B cell (primary cell): ENCODE data around the gene STRADB. TPM values are rescaled to one million over a fixed set of nuclear protein-coding genes. Genes with fewer than 3 reads are reported as not detected.

Experiments
- ATAC-seq: fragments of 200-7000 bp; cut with Tn5 transposase; one replicate; pipeline ENCODE4 v1.10.0; 2021; ENCODE audit warnings: low read depth, mild to moderate bottlenecking, moderate number of reproducible peaks, moderate library complexity
- CTCF ChIA-PET: fragments of 350-600 bp; sonication (Branson Sonifier 250); formaldehyde crosslinking; loops from one replicate; lab custom pipeline; 2021; ENCODE audit warnings: antibody characterized with exemption, inconsistent platforms; lab: Charles Lee
- POLR2A ChIA-PET: fragments of 350-600 bp; sonication (Branson Sonifier 250); formaldehyde crosslinking; loops from one replicate; lab custom pipeline; 2021; ENCODE audit warnings: antibody characterized with exemption; lab: Charles Lee
- DNase-seq: peaks from one replicate; pipeline ENCODE4 v3.0.0; 2013
- H2AFZ ChIP-seq: 2 replicates; pipeline ENCODE4 v1.6.1; 2012; ENCODE audit warnings: mild to moderate bottlenecking, low read depth, low read length; ENCODE audit not compliant: insufficient read depth, poor library complexity, severe bottlenecking
- H3K27ac ChIP-seq, 2 donors: 1 replicate in 1 of 2; 2 replicates in 1 of 2; pipeline ENCODE4 v1.5.1; 2012 to 2013; ENCODE audit warnings: low read length in 2 of 2, mild to moderate bottlenecking in 2 of 2, moderate library complexity in 1 of 2
- H3K27me3 ChIP-seq, 4 experiments: fragments of 200-600 bp in 1 of 4; sonication (generic) in 1 of 4; replicated peaks in 1 of 4; 1 replicate in 2 of 4; 2 replicates in 2 of 4; pipeline versions ENCODE4 v1.6.1 to v1.7.0; 2013 to 2016; ENCODE audit warnings: low read length in 3 of 4, mild to moderate bottlenecking in 2 of 4, mixed read lengths in 1 of 4, moderate library complexity in 1 of 4; ENCODE audit not compliant: insufficient read depth in 4 of 4, control insufficient read depth in 3 of 4; ENCODE audit errors: control extremely low read depth in 1 of 4
- H3K36me3 ChIP-seq, 2 experiments: replicated peaks in 1 of 2; 1 replicate in 1 of 2; 2 replicates in 1 of 2; pipeline versions ENCODE4 v1.6.1 to v1.7.1; 2013; ENCODE audit warnings: low read length in 1 of 2; ENCODE audit not compliant: insufficient read depth in 2 of 2, control insufficient read depth in 1 of 2; ENCODE audit errors: control extremely low read depth in 1 of 2, extremely low read depth in 1 of 2
- H3K4me1 ChIP-seq, 2 donors: fragments of 200-600 bp in 1 of 2; sonication (generic) in 1 of 2; 1 replicate in 1 of 2; 2 replicates in 1 of 2; pipeline versions ENCODE4 v1.5.1 to v1.6.1; 2013 to 2017; ENCODE audit warnings: low read length in 2 of 2; ENCODE audit not compliant: control insufficient read depth in 2 of 2, insufficient read depth in 2 of 2
- H3K4me2 ChIP-seq: replicated peaks from 2 replicates; pipeline ENCODE3; 2012; ENCODE audit warnings: mild to moderate bottlenecking, low read depth, low read length; ENCODE audit not compliant: poor library complexity, severe bottlenecking
- H3K4me3 ChIP-seq, 5 experiments: fragments of 200-600 bp in 1 of 5; sonication (generic) in 1 of 5; 1 replicate in 3 of 5; 2 replicates in 2 of 5; pipeline versions ENCODE4 v1.5.1 to v1.7.0; 2011 to 2016; ENCODE audit warnings: low read length in 4 of 5, mild to moderate bottlenecking in 4 of 5, low read depth in 2 of 5, control low read depth in 1 of 5, moderate library complexity in 1 of 5; ENCODE audit not compliant: insufficient read depth in 1 of 5; ENCODE audit errors: control extremely low read depth in 1 of 5, extremely low read depth in 1 of 5
- H3K79me2 ChIP-seq: fragments of 200-600 bp; sonication (generic); one replicate; pipeline ENCODE4 v1.6.0; 2016; ENCODE audit warnings: low read length; ENCODE audit not compliant: control insufficient read depth, insufficient read depth
- H3K9ac ChIP-seq: fragments of 200-600 bp; sonication (generic); 2 replicates; pipeline ENCODE4 v1.6.1; 2017; ENCODE audit warnings: mild to moderate bottlenecking, low read length, moderate library complexity
- H3K9me3 ChIP-seq, 3 donors: one replicate each; pipeline versions ENCODE4 v1.6.1 to v1.7.1; 2013; ENCODE audit warnings: low read length in 2 of 3; ENCODE audit not compliant: control insufficient read depth in 2 of 3, insufficient read depth in 1 of 3; ENCODE audit errors: control extremely low read depth in 1 of 3
- H4K20me1 ChIP-seq: 2 replicates; pipeline ENCODE4 v1.6.0; 2012; ENCODE audit warnings: mild to moderate bottlenecking, low read length; ENCODE audit not compliant: insufficient read depth, control insufficient read depth, poor library complexity, severe bottlenecking
- H3K27ac Mint-ChIP-seq: one replicate; pipeline ENCODE4 v1.8.0; 2021; ENCODE audit warnings: mixed read lengths
- H3K27me3 Mint-ChIP-seq: one replicate; pipeline ENCODE4 v1.8.0; 2021; ENCODE audit warnings: mixed read lengths
- H3K4me1 Mint-ChIP-seq: one replicate; pipeline ENCODE4 v1.8.0; 2021; ENCODE audit warnings: mixed read lengths
- H3K4me3 Mint-ChIP-seq: one replicate; pipeline ENCODE4 v1.8.0; 2021; ENCODE audit warnings: mixed read lengths
- H3K9me3 Mint-ChIP-seq: one replicate; pipeline ENCODE4 v1.8.0; 2022; ENCODE audit warnings: mixed read lengths; ENCODE audit not compliant: insufficient read depth
- CTCF ChIP-seq: fragments of 200-600 bp; IDR thresholded peaks from one replicate; pipeline ENCODE4 v1.8.0; 2022; ENCODE audit warnings: antibody characterized with exemption, mild to moderate bottlenecking
- EZH2 ChIP-seq: IDR thresholded peaks from 2 replicates; pipeline ENCODE4 v1.6.1; 2012; ENCODE audit warnings: borderline replicate concordance, low read depth, mild to moderate bottlenecking, moderate library complexity, low read length; ENCODE audit not compliant: insufficient read depth, poor library complexity, severe bottlenecking
- WGBS: methylation state at CpG from one replicate; pipeline ENCODE4 v1.1.5; 2013; ENCODE audit warnings: missing lambda C conversion rate; ENCODE audit not compliant: insufficient coverage; 5-methylcytosine and 5-hydroxymethylcytosine counted together
- intact Hi-C: fragments of 100-400 bp; cut with micrococcal nuclease; formaldehyde crosslinking; loops from one replicate; pipeline ENCODE4 v1.10.0; 2022
- polyA plus RNA-seq: library from polyadenylated mRNA; depleted of rRNA; stranded (reverse); fragments of >200 nt; gene quantifications from 2 replicates; pipeline ENCODE4 v1.2.3, GENCODE V29; 2012
- total RNA-seq, 2 donors: library from RNA; stranded (reverse); fragments of 120-200 nt in 1 of 2; gene quantifications; 1 replicate in 1 of 2; 2 replicates in 1 of 2; pipeline versions ENCODE4 v1.2.3 to v1.2.4, GENCODE V29; 2013 to 2022

The STRADB gene
- total and polyA plus RNA-seq, 2 donors (not counting 1 experiment from before 2014, with no cell fraction given): 17.2 to 17.5 TPM

GRCh38 chr2:201440182-201440581 is 11.4 kb upstream of the STRADB start:
- Histone ChIP-seq H3K4me2 (peak overlapping the region; percentile 17), H3K27me3 (no peaks in the 10 kb centered on the region), H3K4me1 (peaks cover 24 to 27% of the 10 kb centered on the region in 2 donors), H4K20me1 (peaks cover 38% of the 10 kb centered on the region), H3K36me3 (peaks cover 0 to 6% of the 10 kb centered on the region in 2 experiments), H3K9ac (no peak overlapping the region), H3K9me3 (no peaks in the 10 kb centered on the region), H3K79me2 (peaks cover 83% of the 10 kb centered on the region), H2AFZ (no peak overlapping the region), H3K4me3 (no peak overlapping the region), H3K27ac (peak overlapping the region in 1 of 2 donors; percentile 16)
- Mint-ChIP-seq H3K4me3 (no peak overlapping the region), H3K27me3 (no peaks in the 10 kb centered on the region), H3K27ac (no peak overlapping the region), H3K4me1 (peaks cover 41% of the 10 kb centered on the region), H3K9me3 (no peaks in the 10 kb centered on the region)
- DNase-seq (no peak), ATAC-seq (no peak)
- ChIA-PET CTCF (interaction anchor here (0.7 to 1.1 kb wide), 2 partner anchors 9 kb away, joined by 4 to 5 read pairs; no protein-coding TSS in a partner anchor), POLR2A (no interaction called here)
- 82% methylated on average over 1 of the region's 1 CpG for WGBS
- intact Hi-C loops: no loop called here
- TF ChIP-seq EZH2 (no peak), CTCF (no peak)

- Mint-ChIP-seq H3K9me3 (no peaks in the 10 kb centered on the region), H3K4me3 (peak overlapping the region; percentile 73), H3K27ac (peak overlapping the region; percentile 66), H3K27me3 (no peaks in the 10 kb centered on the region), H3K4me1 (peaks cover 45% of the 10 kb centered on the region)
- Histone ChIP-seq H4K20me1 (peaks cover 31% of the 10 kb centered on the region), H3K4me3 (peak overlapping the region in 2 of 5 experiments; percentile 1 to 6), H2AFZ (no peak overlapping the region), H3K36me3 (peaks cover 0 to 6% of the 10 kb centered on the region in 2 experiments), H3K4me1 (peaks cover 24 to 31% of the 10 kb centered on the region in 2 donors), H3K27me3 (no peaks in the 10 kb centered on the region), H3K9ac (peak overlapping the region; percentile 10), H3K9me3 (no peaks in the 10 kb centered on the region), H3K4me2 (peak overlapping the region; percentile 56), H3K27ac (peak overlapping the region; percentile 40 to 69), H3K79me2 (peaks cover 83% of the 10 kb centered on the region)
- TF ChIP-seq CTCF: no peak
- no peak for TF ChIP-seq EZH2
- DNase-seq (peak; percentile 25), ATAC-seq (peak; percentile 31)
- POLR2A ChIA-PET: interaction anchor here (0.7 kb wide), 1 partner anchor 221 kb away, joined by 3 read pairs; no protein-coding TSS in a partner anchor
- CTCF ChIA-PET: no interaction called here
- WGBS: 0% methylated on average over 6 of the region's 7 CpGs
- intact Hi-C loops: no loop called here
Measured at GRCh38 chr2:201441409-201441808, 10.1 kb upstream of the STRADB start.
